Spleen (tissue), 11 donors: ENCODE data around the gene PVR. TPM values are rescaled to one million over a fixed set of nuclear protein-coding genes. Genes with fewer than 3 reads are reported as not detected.

Experiments used
- DNase-seq: peaks from one replicate; pipeline ENCODE4 v3.0.0-alpha.2; 2020
- H3K27ac ChIP-seq, 8 donors: fragments of 200-600 bp; sonication (generic) in 7 of 8; 1 replicate in 4 of 8; 2 replicates in 4 of 8; pipeline versions ENCODE4 v1.5.0 to v1.8.0; 2016 to 2021; ENCODE audit warnings: inconsistent platforms in 4 of 8, mild to moderate bottlenecking in 4 of 8, moderate library complexity in 1 of 8
- H3K27me3 ChIP-seq, 7 donors: fragments of 200-600 bp; sonication (generic) in 6 of 7; replicated peaks in 1 of 7; 1 replicate in 4 of 7; 2 replicates in 3 of 7; pipeline versions ENCODE4 v1.5.0 to v1.8.0; 2016 to 2021; ENCODE audit warnings: inconsistent platforms in 3 of 7, mild to moderate bottlenecking in 1 of 7
- H3K36me3 ChIP-seq, 6 donors: fragments of 200-600 bp; sonication (generic) in 5 of 6; 1 replicate in 4 of 6; 2 replicates in 2 of 6; pipeline versions ENCODE4 v1.5.0 to v1.8.0; 2016 to 2021; ENCODE audit warnings: inconsistent platforms in 2 of 6
- H3K4me1 ChIP-seq, 6 donors: fragments of 200-600 bp; sonication (generic) in 5 of 6; 1 replicate in 3 of 6; 2 replicates in 3 of 6; pipeline versions ENCODE4 v1.5.0 to v1.8.0; 2016 to 2021; ENCODE audit warnings: inconsistent platforms in 3 of 6
- H3K4me3 ChIP-seq, 8 donors: fragments of 200-600 bp; sonication (generic) in 7 of 8; 1 replicate in 4 of 8; 2 replicates in 4 of 8; pipeline versions ENCODE4 v1.5.0 to v1.8.0; 2016 to 2021; ENCODE audit warnings: inconsistent platforms in 4 of 8, mild to moderate bottlenecking in 4 of 8, moderate library complexity in 2 of 8
- H3K9me3 ChIP-seq, 8 donors: fragments of 200-600 bp; sonication (generic) in 7 of 8; 1 replicate in 4 of 8; 2 replicates in 4 of 8; pipeline versions ENCODE4 v1.5.0 to v1.8.0; 2016 to 2021; ENCODE audit warnings: inconsistent platforms in 4 of 8
- POLR2A ChIP-seq, 3 donors: fragments of 450-650 bp; IDR thresholded peaks; one replicate each; pipeline ENCODE4 v1.5.1; 2017; ENCODE audit warnings: antibody characterized with exemption in 3 of 3, mild to moderate bottlenecking in 1 of 3
- POLR2AphosphoS5 ChIP-seq, 3 donors: sonication (generic); formaldehyde crosslinking; IDR thresholded peaks; one replicate each; pipeline ENCODE4 v1.5.1; 2017; ENCODE audit warnings: antibody characterized with exemption in 3 of 3
- WGBS, 5 donors: extraction: QIAGEN DNeasy Blood & Tissue Kit in 3 of 5; methylation state at CpG; one replicate each; pipeline versions ENCODE4 v1.1.5 to v1.1.7; 2013 to 2018; 5-methylcytosine and 5-hydroxymethylcytosine counted together
- intact Hi-C: fragments of 100-400 bp; cut with DNase I; formaldehyde crosslinking; loops from one replicate; pipeline ENCODE4 v1.15.0; 2023; ENCODE audit warnings: low total_unique reads
- polyA plus RNA-seq, 3 donors: library from polyadenylated mRNA; stranded (reverse); fragments of 200-250 nt; gene quantifications; one replicate each; pipeline ENCODE4 v1.2.1, GENCODE V29; 2013
- total RNA-seq, 7 donors: library from RNA; depleted of rRNA in 3 of 7; stranded (reverse); fragments of >200 nt in 3 of 7; fragmentation: NEBNext Ultra II Directional in 4 of 7; extraction: Animal tissue kit (Norgen Biotek cat#: 25700) in 4 of 7; gene quantifications; one replicate each; pipeline versions ENCODE4 v1.1.0 to v1.2.1, GENCODE V29; 2016 to 2021
- TF ChIP-seq, protein P1 (sequence below), 11 experiments: fragments of 200-600 bp in 7 of 11; fragments of 450-650 bp in 4 of 11; sonication (generic) in 4 of 11; IDR thresholded peaks in 8 of 11; conservative IDR thresholded peaks in 3 of 11; 1 replicate in 7 of 11; 2 replicates in 4 of 11; pipeline versions ENCODE4 v1.4.0 to v1.8.0; 2016 to 2021; ENCODE audit warnings: antibody characterized with exemption in 11 of 11, inconsistent platforms in 4 of 11, mild to moderate bottlenecking in 1 of 11
- donor health status: healthy with polysubstance abuse.
- donor health status: DM: no; HTN: no; CAD: no; lungs with moderate emphysema.
- donor health status: DM: no; HTN: no; CAD: no.
- donor health status: Bipolar disorder and iron deficiency.
- donor health status: healthy.
- donor health status: DM: no; HTN: no; CAD: no.
- donor health status: DM: yes; HTN: yes; CAD: no.

PVR gene
- total and polyA plus RNA-seq, 10 donors: 2.0 to 18.4 (median 12.8) TPM

DNA sequence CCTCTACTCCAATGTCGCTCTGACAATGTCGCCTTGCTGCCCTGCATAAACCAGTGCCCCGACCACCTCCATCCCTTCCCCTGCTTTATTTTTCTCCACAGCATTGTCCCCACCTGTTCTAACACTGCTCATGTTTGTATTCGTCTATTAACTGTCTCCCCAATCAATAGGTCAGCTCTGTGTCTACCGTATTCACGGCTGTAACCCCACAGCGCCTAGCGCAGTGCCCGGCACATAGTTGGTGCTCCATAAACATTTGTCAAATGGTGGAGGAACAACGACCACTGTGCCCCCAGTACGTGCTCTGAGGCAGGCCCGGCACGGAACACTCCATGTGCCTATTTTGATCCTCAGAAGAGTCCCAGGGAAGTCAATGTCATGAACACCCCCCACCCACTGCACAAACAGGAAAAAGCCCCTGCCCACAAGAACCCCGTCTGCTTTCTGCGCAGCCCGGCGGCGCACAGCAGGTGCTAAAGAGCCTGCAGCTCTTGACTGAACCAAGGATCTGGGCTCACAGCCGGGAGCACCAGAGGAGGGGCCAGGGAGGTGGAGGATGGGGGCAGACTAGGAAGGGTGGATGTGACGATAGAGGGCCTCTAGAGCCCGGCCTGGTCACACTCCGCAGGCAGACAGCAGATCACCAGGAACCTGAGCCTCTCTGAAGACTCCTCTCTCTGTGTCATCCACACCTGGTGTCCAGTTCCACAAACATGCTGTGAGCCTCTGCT is 53.4 kb downstream of the PVR start:
- Histone ChIP-seq H3K27me3 (peaks cover 0 to 14% (median 0%) of the 10 kb centered on the region in 7 donors), H3K36me3 (no peaks in the 10 kb centered on the region), H3K9me3 (no peaks in the 10 kb centered on the region), H3K27ac (no peak overlapping the region), H3K4me3 (no peak overlapping the region), H3K4me1 (peaks cover 7 to 31% (median 15%) of the 10 kb centered on the region in 6 donors)
- DNase-seq: no peak
- intact Hi-C loops: no loop called here
- TF ChIP-seq POLR2A (IDR thresholded peaks at IDR 0.05) (no peak), POLR2AphosphoS5 (IDR thresholded peaks at IDR 0.05) (no peak)
- TF ChIP-seq, protein P1, sequence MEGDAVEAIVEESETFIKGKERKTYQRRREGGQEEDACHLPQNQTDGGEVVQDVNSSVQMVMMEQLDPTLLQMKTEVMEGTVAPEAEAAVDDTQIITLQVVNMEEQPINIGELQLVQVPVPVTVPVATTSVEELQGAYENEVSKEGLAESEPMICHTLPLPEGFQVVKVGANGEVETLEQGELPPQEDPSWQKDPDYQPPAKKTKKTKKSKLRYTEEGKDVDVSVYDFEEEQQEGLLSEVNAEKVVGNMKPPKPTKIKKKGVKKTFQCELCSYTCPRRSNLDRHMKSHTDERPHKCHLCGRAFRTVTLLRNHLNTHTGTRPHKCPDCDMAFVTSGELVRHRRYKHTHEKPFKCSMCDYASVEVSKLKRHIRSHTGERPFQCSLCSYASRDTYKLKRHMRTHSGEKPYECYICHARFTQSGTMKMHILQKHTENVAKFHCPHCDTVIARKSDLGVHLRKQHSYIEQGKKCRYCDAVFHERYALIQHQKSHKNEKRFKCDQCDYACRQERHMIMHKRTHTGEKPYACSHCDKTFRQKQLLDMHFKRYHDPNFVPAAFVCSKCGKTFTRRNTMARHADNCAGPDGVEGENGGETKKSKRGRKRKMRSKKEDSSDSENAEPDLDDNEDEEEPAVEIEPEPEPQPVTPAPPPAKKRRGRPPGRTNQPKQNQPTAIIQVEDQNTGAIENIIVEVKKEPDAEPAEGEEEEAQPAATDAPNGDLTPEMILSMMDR (IDR thresholded peaks at IDR 0.05 in 8 of 11, conservative IDR thresholded peaks at IDR 0.05 in 3 of 11): no peak
- 45 to 60% (median 52%) methylated on average over 22 of the region's 22 CpGs for WGBS, 5 donors

DNA sequence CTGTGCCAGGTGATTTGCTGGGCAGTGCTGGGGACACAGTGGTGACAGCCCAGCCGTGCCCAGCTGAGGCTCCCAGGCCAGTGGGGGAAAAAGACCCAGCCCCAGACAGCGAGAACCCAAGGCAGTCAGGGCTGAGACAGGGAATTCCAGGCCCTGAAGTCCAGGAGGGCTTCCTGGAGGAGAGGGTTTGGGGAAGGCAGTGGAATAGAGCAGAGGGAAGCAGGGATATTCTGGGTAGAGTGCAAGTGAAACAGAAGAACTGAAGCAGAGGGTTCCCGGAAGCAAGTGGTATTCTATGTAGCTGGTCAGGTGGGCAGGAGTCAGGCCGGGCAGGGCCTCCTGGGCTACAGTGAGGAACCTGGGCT is 53.9 kb downstream of the PVR start:
- Histone ChIP-seq H3K4me1 (peaks cover 2 to 26% (median 10%) of the 10 kb centered on the region in 6 donors), H3K27ac (no peak overlapping the region), H3K4me3 (no peak overlapping the region), H3K36me3 (no peaks in the 10 kb centered on the region), H3K27me3 (peaks cover 0 to 14% (median 0%) of the 10 kb centered on the region in 7 donors), H3K9me3 (no peaks in the 10 kb centered on the region)
- WGBS, 5 donors: 72 to 89% (median 81%) methylated on average over 4 of the region's 4 CpGs
- intact Hi-C loops: no loop called here
- DNase-seq: no peak
- no peak for TF ChIP-seq POLR2AphosphoS5 (IDR thresholded peaks at IDR 0.05)
- TF ChIP-seq, protein P1 (IDR thresholded peaks at IDR 0.05 in 8 of 11, conservative IDR thresholded peaks at IDR 0.05 in 3 of 11): no peak
- TF ChIP-seq POLR2A (IDR thresholded peaks at IDR 0.05): no peak

DNA sequence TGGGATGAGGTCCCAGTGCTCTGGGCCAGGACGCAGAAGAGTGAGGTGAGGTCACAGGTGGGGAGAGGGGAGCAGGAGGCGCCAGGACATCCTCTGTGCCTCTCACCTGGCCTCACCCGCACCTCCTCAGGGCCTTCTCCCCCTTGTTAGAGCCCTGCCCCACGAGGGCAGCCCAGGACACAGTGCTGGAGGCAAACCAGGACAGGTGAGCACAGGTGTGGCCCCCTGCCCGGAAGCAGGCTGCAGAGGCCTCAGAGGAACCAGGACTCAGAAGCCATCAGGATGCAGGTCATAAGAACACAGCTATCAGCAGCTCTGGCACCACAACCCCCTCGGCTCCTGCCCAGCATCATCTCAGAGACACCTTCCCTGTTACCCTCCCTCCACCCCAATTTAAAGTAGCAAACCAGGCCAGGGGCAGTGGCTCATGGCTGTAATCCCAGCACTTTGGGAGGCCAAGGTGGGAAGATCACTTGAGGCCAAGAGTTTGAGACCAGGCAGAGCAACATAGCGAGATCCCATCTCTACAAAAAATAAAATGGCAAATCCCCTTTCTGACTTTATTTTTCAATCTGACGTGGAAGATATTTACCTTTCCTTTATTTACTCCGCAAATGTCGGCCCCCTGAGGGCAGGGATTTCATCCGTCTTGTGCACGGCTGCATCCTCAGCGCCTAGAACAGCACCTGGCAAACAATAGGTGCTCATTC is 54.9 kb downstream of the PVR start, which contains the start of gene CEACAM16:
TSS of gene CEACAM16 (plus strand) at position 660 of the 710 bp plus-strand sequence. CDS start 2,306 bp downstream, outside the sequence.
- TF ChIP-seq POLR2A (IDR thresholded peaks at IDR 0.05): no peak
- TF ChIP-seq, protein P1 (IDR thresholded peaks at IDR 0.05 in 8 of 11, conservative IDR thresholded peaks at IDR 0.05 in 3 of 11): no peak
- no peak for TF ChIP-seq POLR2AphosphoS5 (IDR thresholded peaks at IDR 0.05)
- H3K27ac ChIP-seq: no peak within 1 kb of the TSS
- peaks cover 0 to 20% (median 5%) of the 10 kb centered on the region in 6 donors for H3K4me1 ChIP-seq
- no peak for DNase-seq
- H3K36me3 ChIP-seq: no peaks in the 10 kb centered on the region
- WGBS, 5 donors: 83 to 92% (median 90%) methylated on average over 13 of the region's 13 CpGs
- no peak within 1 kb of the TSS for H3K4me3 ChIP-seq
- H3K27me3 ChIP-seq: peaks cover 0 to 14% (median 0%) of the 10 kb centered on the region in 7 donors
- intact Hi-C loops: no loop called here
- H3K9me3 ChIP-seq: no peaks in the 10 kb centered on the region

DNA sequence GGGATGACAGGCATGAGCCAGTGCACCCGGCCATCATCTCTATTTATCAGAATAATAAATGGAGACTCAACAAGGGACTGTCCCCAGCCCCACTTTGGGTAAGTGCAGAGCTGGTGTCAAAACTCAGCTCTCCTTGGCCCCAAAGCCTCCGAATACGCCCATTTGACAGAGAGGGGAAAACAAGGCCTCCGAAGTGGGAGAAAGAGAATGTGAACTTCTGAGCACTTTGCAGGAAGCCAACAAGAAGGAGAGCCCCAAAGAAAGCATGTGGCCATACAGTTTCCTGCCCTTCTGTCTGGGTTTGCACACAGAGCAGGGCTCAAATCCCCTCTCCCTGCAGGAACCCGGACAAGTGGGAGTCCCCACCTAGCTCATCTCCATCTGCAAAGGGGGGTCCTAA is 56.8 kb downstream of the PVR start:
- peaks cover 0 to 14% (median 0%) of the 10 kb centered on the region in 7 donors for H3K27me3 ChIP-seq
- H3K4me1 ChIP-seq: peaks cover 0 to 5% (median 0%) of the 10 kb centered on the region in 6 donors
- intact Hi-C loops: no loop called here
- no peak for DNase-seq
- H3K4me3 ChIP-seq: no peak overlapping the region
- H3K36me3 ChIP-seq: no peaks in the 10 kb centered on the region
- WGBS, 5 donors: 87 to 91% (median 90%) methylated on average over 5 of the region's 5 CpGs
- TF ChIP-seq POLR2A (IDR thresholded peaks at IDR 0.05): no peak
- TF ChIP-seq, protein P1 (IDR thresholded peaks at IDR 0.05 in 8 of 11, conservative IDR thresholded peaks at IDR 0.05 in 3 of 11): no peak
- no peak for TF ChIP-seq POLR2AphosphoS5 (IDR thresholded peaks at IDR 0.05)
- H3K27ac ChIP-seq: no peak overlapping the region
- H3K9me3 ChIP-seq: no peaks in the 10 kb centered on the region
